NCI-H1092 treated with DMSO at 0.1 percent for 48 hours (cell line): ENCODE results near the gene ITCH.

Experiments used
- DNase-seq: peaks from one replicate; lab custom pipeline; 2025; lab: John Stamatoyannopoulos, UW

Gene ITCH

GRCh38 chr20:34557936-34558319, 194.9 kb downstream of the ITCH start:
- peak; percentile 63 for DNase-seq

GRCh38 chr20:34558320-34559218, 195.5 kb downstream of the ITCH start, which contains the start of gene MAP1LC3A:
Gene MAP1LC3A, plus strand, starts transcription at chr20:34558718. Its CDS starts 151 bp downstream, at chr20:34558869.
- peak; percentile 84 for DNase-seq

- DNase-seq: no peak
Observed at GRCh38 chr20:34559311-34560140, 196.5 kb downstream of the ITCH start.

- DNase-seq: no peak
Observed at GRCh38 chr20:34560141-34560523, 197.1 kb downstream of the ITCH start.

- DNase-seq: no peak
Observed at GRCh38 chr20:34560614-34561013, 197.5 kb downstream of the ITCH start.
